GM08714 (cell line): ENCODE data around the gene GPR63.

Experiments used
- H3K4me3 ChIP-seq: fragments of 200-500 bp; sonication (Bioruptor generic); 2 replicates; pipeline ENCODE4 v1.5.1; 2014; ENCODE audit warnings: mild to moderate bottlenecking, low read length, inconsistent platforms
- ZNF274 ChIP-seq: IDR thresholded peaks from 2 replicates; pipeline ENCODE4 v1.6.1; 2012; ENCODE audit warnings: mild to moderate bottlenecking, low read depth, low read length

GPR63 gene

DNA sequence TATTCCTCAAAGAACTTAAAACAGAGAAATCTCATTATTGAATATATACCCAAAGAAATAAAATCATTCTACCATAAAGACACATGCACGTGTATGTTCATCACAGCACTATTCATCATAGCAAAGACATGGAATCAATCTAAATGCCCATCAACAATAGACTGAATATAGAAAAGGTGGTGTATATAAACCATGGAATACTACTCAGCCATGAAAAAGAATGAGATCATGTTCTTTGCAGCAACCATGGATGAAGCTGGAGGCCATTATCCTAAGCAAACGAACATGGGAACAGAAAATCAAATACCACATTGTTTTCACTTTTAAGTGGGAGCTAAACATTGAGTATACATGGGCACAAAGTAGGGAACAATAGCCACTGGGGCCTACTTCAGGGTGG lies 12.3 kb upstream of the GPR63 start:
- TF ChIP-seq ZNF274: no peak
- H3K4me3 ChIP-seq: no peak overlapping the region

DNA sequence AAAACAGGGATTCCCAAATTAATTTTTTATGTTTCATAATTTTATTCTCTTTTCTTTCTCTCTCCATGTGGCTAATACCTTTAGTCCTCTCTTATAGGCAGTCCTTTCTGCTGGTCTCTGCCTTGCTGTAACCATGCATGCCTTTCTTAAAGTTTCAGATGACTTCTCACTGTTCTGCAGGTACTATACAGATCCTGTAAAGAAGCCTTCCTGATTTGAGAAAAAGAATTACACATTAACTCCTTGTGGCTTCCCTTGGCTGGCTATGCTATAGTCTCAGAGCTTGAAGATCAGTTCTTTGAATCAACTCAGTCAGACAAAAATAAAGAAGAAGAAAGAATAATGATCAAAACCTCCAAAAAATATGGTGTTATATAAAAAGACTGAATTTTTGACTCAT lies 7.3 kb upstream of the GPR63 start:
- no peak overlapping the region for H3K4me3 ChIP-seq
- no peak for TF ChIP-seq ZNF274

DNA sequence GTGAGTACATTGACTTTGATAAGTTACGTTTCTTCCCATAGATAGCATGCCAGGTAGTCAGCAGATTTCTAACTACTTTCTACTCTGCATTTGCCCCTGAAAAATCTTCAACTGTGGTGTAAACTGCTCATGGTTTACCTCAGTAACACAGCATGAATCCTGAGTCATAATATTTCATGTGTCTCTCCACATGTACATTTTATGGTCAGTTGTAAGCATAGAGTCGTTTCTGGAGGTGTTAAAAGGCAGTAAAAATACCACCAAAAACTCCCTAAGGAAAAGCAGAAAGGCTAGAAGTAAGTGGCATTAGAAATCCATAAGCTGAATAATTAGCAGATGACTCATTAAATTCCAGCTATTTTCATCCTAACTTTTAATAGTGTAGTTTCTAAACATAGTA lies 4.1 kb upstream of the GPR63 start:
- H3K4me3 ChIP-seq: no peak overlapping the region

DNA sequence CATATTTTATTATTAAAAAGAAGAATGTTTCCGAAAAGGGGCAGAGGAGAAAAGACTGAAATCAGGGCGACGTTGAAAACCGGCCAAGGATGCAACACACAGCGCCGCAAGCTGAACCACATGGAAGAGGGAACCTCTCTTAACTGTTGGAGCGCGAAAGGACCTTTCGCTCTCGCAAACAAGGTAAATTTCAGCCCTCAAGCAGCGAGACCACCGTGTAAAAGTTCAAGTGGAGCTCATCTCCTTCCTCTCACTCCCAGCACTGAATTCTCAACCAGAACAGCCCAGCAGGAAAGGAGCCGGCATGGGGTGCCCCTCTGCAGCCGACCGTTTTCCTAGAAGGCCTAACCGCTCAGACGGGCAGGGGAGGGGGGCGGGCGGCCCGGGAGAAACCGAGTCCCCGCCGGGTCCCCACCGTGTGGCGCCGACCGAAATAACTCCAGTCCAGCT lies 621 bp downstream of the GPR63 start:
- no peak for TF ChIP-seq ZNF274
- peak overlapping the region; percentile 92 for H3K4me3 ChIP-seq

More for the DNA sequence above, 4.1 kb upstream of the GPR63 start:
- TF ChIP-seq ZNF274: no peak

DNA sequence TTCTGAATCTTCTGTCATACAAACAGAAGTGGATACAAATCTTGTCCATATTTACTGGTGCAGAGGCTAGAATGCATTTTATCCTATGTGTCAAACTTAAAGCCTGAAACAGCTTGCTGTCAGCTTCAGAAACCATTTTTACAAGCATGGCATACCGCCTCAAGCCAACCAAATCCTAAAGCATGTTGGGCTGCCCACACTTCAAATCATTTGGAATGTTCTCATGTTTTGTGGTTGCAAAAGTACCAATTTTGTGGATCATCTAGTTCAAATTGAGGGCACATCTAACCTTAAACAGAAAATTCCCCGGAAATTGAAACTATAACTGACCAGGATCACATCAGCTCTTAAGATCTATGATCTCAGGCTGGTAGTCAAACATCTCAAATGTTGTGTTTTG lies 3.2 kb downstream of the GPR63 start:
- H3K4me3 ChIP-seq: no peak overlapping the region
- TF ChIP-seq ZNF274: no peak

DNA sequence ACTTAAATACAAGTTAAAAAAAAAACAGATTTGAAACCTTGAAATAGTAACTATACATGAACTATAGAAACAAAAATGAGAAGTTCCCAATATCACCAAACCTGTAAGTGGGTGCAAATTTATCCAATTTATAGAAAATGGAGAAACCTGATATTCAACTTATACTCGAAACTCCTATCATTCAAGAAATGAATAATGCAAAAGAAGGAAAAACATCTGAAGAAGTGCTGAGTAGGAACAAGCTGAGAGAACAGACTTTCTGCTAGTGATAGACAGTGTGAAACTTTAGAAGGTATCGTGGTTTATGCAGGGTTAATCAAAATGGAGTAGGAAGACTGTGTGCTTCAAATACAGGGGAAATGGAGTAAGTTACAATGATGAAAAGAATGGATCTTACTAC lies 4.5 kb downstream of the GPR63 start:
- TF ChIP-seq ZNF274: no peak

DNA sequence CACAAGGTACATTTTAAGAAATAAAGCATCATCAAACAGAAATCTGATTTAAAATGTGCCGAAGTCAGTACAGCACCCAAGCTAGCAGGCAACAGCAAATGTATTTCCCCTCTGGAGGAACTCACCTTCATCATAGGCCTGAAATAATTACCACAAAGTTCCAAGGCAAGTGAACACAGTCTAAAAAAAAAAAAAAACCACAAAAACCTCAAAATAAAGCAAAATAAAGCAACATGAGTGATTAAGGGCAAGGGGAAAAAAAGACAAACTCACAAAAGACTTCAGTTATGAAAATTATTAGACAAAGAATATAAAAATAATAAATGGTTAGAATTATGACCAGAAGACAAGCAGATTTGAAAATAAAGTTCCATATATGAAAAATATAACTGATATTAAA lies 10.4 kb downstream of the GPR63 start:
- no peak for TF ChIP-seq ZNF274

More for the DNA sequence above, 4.5 kb downstream of the GPR63 start:
- no peak overlapping the region for H3K4me3 ChIP-seq

DNA sequence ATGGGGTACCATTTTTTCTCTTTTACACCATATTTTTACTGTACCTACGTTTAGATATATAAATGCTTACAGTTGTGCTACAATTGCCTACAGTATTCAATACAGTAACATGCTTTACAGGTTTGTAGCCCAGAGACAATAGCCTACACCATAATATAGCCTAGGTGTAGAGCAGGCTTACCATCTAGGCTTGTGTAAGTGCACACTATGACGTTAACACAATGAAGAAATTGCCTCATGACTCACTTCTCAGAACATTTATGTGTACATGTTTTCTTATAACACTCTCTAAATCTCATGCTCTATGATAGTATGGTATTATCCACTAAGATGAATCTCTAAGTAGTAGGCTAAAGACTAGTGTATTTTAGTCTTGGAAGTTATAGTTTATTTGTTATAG lies 13.5 kb downstream of the GPR63 start:
- TF ChIP-seq ZNF274: no peak
- H3K4me3 ChIP-seq: no peak overlapping the region

More for the DNA sequence above, 10.4 kb downstream of the GPR63 start:
- H3K4me3 ChIP-seq: no peak overlapping the region

DNA sequence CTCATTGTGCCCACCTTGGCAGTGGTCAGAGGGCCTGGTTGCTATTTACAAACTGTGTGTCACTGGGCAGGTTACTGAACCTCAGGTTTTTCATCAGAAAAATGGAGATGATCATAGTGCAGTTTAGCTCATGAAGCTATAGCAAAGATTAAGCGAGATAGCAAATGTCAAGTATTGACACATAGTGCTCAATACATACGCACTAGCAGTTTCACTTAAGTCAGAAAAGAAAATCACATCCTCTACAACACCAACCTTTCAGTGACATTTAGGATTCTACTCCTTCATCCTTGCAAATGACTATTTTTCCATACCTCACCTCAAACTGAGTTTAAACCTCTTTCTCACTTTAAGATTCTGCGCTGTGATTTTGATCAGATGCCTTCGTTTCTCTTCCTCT lies 16.2 kb downstream of the GPR63 start:
- H3K4me3 ChIP-seq: no peak overlapping the region
- no peak for TF ChIP-seq ZNF274

DNA sequence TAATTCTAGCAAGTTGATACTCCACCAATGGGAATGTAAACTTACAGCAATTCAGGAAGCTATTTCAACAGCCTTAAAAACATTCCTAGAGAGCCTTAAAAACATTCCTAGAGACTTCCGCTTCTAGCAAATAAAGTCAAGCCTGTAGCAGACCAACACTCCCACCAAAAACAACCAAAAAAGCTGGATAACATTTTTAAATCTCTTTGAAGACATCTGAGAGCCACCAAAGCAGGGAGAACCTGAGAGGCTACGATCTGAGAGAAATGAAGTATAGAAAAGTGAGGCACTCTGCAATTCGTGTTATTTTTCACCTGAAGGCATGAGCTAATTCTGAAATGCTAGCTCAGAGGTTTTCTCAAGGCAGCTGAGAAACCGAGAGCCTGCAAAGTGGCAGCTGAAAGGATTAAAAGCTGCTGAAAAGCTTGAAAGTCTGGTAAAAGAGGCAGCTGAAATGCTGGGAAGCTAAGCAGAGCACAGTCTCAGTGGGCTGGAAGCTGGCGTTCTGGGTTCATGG lies 20.9 kb downstream of the GPR63 start:
- H3K4me3 ChIP-seq: no peak overlapping the region

DNA sequence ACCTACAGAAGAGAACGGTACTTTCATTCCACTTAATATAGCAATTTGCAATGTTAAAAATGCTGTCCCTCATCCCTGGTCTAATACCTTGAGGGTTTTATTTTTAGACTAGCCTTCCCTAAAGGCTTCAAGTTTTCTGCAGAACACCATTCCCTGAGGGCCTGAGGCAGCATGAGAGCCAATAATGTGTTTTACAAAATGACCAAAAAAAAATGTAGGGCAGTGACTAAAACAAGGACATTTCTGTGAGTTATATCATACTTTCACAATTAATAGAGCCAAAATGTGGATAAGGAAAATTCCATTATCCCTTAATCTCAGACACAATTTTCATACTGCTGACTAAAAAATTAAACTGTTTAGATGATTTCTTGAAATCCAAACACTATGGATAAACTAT lies 22.7 kb downstream of the GPR63 start:
- no peak for TF ChIP-seq ZNF274
- no peak overlapping the region for H3K4me3 ChIP-seq

More for the DNA sequence above, 20.9 kb downstream of the GPR63 start:
- TF ChIP-seq ZNF274: no peak

DNA sequence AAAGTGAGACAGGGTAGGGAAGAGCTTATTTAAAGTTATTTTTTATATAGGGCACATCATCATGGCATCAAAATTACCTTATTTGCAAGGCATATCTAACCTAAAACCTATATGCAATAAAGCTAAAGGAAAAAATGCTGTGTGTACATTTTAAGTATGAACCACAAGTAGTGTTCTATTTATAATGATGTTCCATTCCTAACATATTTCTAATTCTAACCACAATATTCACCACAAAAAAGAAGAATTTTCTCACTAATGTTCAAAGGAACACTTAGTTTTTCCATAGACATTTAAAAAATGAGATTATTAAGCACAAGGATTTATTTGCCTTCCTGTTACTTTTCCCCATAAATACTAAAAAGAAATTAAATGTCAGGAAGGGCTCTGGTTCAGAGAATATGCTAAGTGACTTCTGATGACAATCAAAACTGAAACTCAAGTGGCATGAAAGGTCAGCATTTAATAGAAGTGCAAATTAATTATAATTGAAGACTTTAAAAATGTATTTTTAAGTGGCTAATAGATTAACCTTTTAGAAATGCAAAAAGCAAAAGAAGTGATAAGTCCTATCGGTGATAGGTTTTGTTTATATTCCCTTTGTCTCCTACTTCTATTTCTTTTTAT lies 25.1 kb downstream of the GPR63 start:
- H3K4me3 ChIP-seq: no peak overlapping the region
- TF ChIP-seq ZNF274: no peak

DNA sequence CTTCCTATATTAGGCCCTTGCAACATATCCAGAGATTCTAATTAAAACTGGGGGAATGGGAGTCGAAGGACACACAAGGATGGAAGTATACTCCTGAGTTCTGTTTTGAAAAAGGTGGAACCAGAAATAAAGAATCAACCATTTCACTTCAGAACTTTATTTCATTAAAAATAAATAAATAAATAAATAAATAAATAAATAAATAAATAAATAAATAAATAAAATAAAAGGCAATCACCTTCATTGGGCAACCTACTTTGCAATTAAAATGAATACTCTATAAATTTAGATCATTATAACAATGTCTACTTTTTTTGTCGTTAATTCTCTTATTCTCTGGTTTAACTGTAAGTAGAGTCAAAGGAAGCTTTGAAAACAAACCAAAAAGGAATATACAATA lies 25.6 kb downstream of the GPR63 start:
- no peak overlapping the region for H3K4me3 ChIP-seq
- no peak for TF ChIP-seq ZNF274

DNA sequence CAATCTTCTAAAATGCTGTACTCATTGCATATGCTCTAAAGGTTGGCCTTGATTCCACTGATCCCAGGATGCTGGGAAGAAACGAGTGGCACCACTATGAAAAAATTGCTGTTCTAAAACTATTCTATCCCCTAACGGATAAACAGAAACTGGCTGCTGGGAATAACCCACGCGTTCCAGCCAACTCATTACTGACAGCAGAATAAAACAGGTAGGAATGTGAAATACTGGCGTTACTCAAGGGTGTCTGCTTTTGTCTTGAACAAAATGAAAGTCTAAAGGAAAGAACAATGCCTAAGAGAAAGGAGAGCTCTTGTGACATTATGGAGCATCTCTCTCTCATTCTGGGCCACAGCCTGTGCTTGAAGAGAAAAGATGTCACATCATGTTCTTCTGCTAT lies 26.1 kb downstream of the GPR63 start:
- TF ChIP-seq ZNF274: no peak
- H3K4me3 ChIP-seq: no peak overlapping the region

DNA sequence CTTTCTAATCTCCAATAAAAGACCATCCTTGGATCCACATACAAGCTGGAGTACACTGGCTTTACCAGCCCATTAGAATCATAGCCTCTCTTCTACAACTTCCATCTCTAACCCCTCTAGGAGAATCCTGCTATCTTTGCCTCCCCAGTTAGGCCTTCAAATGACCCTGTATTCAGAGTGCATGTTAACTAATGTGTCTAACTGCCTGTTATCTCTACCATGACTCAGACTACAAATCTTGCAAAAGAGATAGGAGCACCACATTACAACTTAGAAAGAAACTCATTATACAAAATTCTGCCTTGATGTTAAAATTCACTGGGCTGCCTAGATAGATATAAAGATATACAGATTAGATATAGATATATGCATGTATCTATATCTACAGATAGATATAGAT lies 28.2 kb downstream of the GPR63 start:
- no peak overlapping the region for H3K4me3 ChIP-seq
- no peak for TF ChIP-seq ZNF274

DNA sequence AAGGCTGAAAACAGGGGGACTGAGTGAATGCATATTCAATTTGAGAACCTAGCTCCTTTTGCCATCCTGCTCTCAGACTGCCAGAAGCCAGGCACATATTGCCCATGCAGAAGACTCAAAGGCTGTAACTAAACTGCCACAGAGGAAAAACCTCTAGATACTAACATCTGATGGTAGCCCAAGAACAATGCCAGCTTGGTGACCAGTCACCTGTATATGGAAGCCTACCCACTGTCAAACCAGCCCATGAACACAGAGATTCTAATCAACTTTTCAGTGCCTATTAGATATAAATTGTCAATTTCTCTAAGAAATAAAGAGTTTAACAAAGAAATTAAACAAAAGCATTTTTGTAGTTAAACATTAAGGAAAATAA lies 34.2 kb downstream of the GPR63 start:
- no peak overlapping the region for H3K4me3 ChIP-seq
- no peak for TF ChIP-seq ZNF274
